ENCODE measurements around the gene CLCNKB. TPM values are rescaled to one million over a fixed set of nuclear protein-coding genes. Genes with fewer than 3 reads are reported as not detected.

CLCNKB gene
- total and polyA plus RNA-seq, 4 donors = 0.06 to 1.9 (median 0.29) TPM

GRCh38 chr1:16046842-16047241 is 3.3 kb downstream of the CLCNKB start:
- Histone ChIP-seq H3K27ac (ENCODE audit: low read depth in 1 of 2, low read length in 1 of 2) (no peak overlapping the region), H3K36me3 (ENCODE audit: control insufficient read depth in 4 of 4, insufficient read depth in 4 of 4, low read length in 4 of 4) (no peaks in the 10 kb centered on the region), H3K9me3 (ENCODE audit: control insufficient read depth in 4 of 4, insufficient read depth in 3 of 4, low read length in 3 of 4) (no peaks in the 10 kb centered on the region), H3K9ac (ENCODE audit: insufficient read depth in 1 of 2, low read length in 2 of 2) (no peak overlapping the region), H3K27me3 (ENCODE audit: control insufficient read depth in 3 of 3, insufficient read depth in 3 of 3, low read length in 2 of 3) (no peaks in the 10 kb centered on the region), H3K4me3 (no peak overlapping the region), H3K4me1 (ENCODE audit: control insufficient read depth in 5 of 5, insufficient read depth in 5 of 5, low read length in 5 of 5) (peaks cover 0 to 9% (median 2%) of the 10 kb centered on the region in 5 donors)
- DNase-seq (no peak), ATAC-seq (ENCODE audit: insufficient read depth, low FRiP score) (no peak)
- TF ChIP-seq CTCF (IDR thresholded peaks at IDR 0.05; ENCODE audit: control extremely low read depth, extremely low read depth) = no peak
- WGBS, 2 donors = 82% methylated on average over 7 of the region's 7 CpGs

- no peaks in the 10 kb centered on the region for H3K27me3 ChIP-seq (ENCODE audit: control insufficient read depth in 3 of 3, insufficient read depth in 3 of 3, low read length in 2 of 3)
- no peak for ATAC-seq (ENCODE audit: insufficient read depth, low FRiP score)
- no peak overlapping the region for H3K27ac ChIP-seq (ENCODE audit: low read depth in 1 of 2, low read length in 1 of 2)
- no peak overlapping the region for H3K4me3 ChIP-seq
- H3K4me1 ChIP-seq (ENCODE audit: control insufficient read depth in 5 of 5, insufficient read depth in 5 of 5, low read length in 5 of 5) = peaks cover 0 to 9% (median 2%) of the 10 kb centered on the region in 5 donors
- 71 to 74% methylated on average over 18 to 19 of the region's 19 CpGs for WGBS, 2 donors
- no peaks in the 10 kb centered on the region for H3K36me3 ChIP-seq (ENCODE audit: control insufficient read depth in 4 of 4, insufficient read depth in 4 of 4, low read length in 4 of 4)
- no peaks in the 10 kb centered on the region for H3K9me3 ChIP-seq (ENCODE audit: control insufficient read depth in 4 of 4, insufficient read depth in 3 of 4, low read length in 3 of 4)
- no peak overlapping the region for H3K9ac ChIP-seq (ENCODE audit: insufficient read depth in 1 of 2, low read length in 2 of 2)
- DNase-seq = no peak
- TF ChIP-seq CTCF (IDR thresholded peaks at IDR 0.05; ENCODE audit: control extremely low read depth, extremely low read depth) = no peak
These were observed 4.4 kb downstream of the CLCNKB start for GRCh38 chr1:16047791-16048475.

- Histone ChIP-seq H3K9me3 (ENCODE audit: control insufficient read depth in 4 of 4, insufficient read depth in 3 of 4, low read length in 3 of 4) (no peaks in the 10 kb centered on the region), H3K4me1 (ENCODE audit: control insufficient read depth in 5 of 5, insufficient read depth in 5 of 5, low read length in 5 of 5) (peaks cover 0 to 9% (median 2%) of the 10 kb centered on the region in 5 donors), H3K27ac (ENCODE audit: low read depth in 1 of 2, low read length in 1 of 2) (no peak overlapping the region), H3K27me3 (ENCODE audit: control insufficient read depth in 3 of 3, insufficient read depth in 3 of 3, low read length in 2 of 3) (no peaks in the 10 kb centered on the region), H3K4me3 (no peak overlapping the region), H3K9ac (ENCODE audit: insufficient read depth in 1 of 2, low read length in 2 of 2) (peak overlapping the region in 1 of 2 donors; percentile 55), H3K36me3 (ENCODE audit: control insufficient read depth in 4 of 4, insufficient read depth in 4 of 4, low read length in 4 of 4) (no peaks in the 10 kb centered on the region)
- DNase-seq (peak; percentile 84 to 86 (median 84)), ATAC-seq (ENCODE audit: insufficient read depth, low FRiP score) (peak; percentile 59)
- TF ChIP-seq CTCF (IDR thresholded peaks at IDR 0.05; ENCODE audit: control extremely low read depth, extremely low read depth) = no peak
- 1 to 3% methylated on average over 21 to 25 of the region's 25 CpGs for WGBS, 2 donors
These were observed 5.1 kb downstream of the CLCNKB start for GRCh38 chr1:16048573-16049189.

Data from lung (tissue), 12 donors.